Activated naive CD8-positive, alpha-beta T cell treated with anti-CD3 and anti-CD28 coated beads, Interleukin-2, amount 50 U/mL, for 16 hours (primary cell): ENCODE measurements around the gene KRT14.
"Not testable (repeated sequence)": the region's sequence is repeated elsewhere in the genome, so short reads cannot be mapped to it uniquely, and the experiment has no call there.

Experiments used
- DNase-seq: peaks from one replicate; pipeline ENCODE4 v3.0.0-alpha.2; 2020; ENCODE audit warnings: low read depth, low spot score

KRT14 gene

DNA sequence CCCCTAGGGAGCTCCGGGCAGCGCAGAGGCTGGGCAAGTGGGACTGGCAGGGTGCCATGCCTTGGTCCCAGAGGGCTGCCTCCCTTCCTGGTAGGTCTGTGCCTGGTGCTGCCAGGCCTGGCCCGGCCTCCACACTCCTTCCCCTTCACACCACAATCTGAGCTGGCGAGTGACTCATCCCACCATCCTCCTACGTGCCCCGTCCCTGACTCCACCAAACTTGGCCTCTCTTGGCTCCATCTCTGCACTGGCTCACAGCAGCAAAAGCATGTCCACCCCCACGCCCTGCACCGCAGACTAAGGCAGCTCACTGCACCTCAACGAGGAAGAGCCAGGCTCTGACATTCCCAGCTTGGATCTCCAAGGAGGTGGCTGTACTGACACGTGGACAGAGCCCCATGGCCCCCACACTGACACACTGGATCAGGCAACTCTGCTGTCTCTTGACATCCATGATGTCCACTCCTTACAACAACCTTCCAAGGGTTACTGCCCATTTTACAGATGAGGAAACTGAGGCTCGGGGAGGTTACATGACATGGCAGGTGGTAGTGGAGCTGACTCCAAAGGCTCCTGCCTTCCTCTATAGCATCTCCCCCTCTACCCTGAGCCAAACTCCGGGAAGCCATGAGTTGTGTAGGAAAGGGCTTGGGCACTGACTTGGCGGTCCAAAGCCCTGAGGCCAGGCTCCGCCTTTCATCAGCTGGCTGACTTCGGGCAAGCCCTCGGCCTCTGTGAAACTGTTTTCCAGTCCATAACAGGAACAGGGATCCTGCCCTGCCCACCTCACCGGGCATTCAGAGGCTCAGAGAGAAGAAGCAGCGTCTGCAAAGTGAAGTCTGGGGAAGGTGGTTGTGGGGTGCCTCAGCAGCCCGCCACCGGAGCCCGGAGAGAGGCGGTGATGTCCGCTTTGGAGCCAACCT is 38.5 kb downstream of the KRT14 start:
- DNase-seq = peak; percentile 34

DNA sequence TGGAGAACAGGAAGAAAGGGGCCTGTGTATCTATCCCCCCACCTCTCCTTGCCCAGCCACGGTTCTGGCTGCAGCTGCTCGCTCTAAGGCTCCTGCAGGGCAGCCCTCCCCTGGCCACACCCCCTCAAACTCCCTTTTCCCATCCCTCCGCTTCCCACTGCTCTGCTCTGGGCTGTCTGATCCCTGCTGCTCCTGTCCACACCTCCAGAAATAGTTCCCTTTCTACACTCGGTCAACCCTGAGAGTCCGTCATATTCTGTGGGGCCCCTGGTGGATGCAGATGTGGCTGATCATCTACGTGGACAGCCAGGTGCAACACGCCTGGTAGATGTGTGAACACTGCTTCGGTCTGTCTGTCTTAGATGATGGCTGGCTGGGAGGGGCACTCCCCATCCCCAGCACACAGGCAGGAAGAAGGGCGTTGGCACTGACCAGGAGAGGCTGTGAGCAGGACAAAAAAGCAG is 39.3 kb downstream of the KRT14 start:
- no peak for DNase-seq

DNA sequence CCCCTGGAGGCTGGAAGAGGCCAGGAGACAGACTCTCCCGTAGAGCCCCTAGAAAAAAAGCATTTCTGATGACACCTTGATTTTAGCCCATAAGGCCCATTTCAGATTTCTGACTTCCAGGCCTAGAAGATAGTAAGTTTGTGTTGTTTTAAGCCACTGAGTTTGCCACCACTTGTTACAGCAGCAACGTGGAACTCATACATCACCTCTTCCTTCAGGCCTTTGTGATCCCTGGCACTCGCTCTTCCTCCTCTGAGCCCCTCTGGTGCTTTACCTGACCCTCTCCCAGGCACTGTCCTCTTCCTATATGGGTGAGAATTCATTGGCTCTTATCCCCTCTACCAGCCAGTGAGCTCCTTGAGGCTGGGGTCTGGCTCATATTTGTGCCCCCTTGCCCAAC is 39.9 kb downstream of the KRT14 start:
- DNase-seq = no peak

DNA sequence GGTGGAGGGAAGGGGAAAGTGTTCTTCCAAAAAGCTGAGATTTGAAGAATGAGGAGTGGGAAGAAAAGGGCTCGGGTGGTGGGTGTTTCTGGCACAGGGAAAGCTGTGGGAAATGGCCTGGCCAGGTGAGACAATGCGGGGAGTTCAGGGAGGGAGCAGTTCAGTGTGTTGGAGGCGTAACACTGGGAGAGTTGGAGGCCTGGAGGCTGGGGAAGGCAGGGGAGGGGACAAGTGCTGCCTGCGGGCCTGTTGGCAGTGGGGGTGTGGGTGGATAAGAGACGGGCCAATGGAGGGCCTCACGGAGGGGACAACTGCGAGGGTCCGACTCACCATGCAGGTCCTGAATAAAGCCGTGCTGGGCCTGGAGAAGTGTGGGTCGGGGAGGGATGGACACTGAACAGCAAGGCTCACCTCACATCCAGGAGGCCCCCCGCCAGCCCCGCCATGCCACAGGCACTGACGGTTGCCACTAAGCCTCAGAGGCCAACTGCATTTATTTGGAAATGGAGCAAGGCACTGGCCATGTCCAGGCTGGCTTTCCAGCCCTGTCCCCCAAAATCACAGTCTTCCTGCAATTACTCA is 40.8 kb downstream of the KRT14 start:
- DNase-seq = no peak

DNA sequence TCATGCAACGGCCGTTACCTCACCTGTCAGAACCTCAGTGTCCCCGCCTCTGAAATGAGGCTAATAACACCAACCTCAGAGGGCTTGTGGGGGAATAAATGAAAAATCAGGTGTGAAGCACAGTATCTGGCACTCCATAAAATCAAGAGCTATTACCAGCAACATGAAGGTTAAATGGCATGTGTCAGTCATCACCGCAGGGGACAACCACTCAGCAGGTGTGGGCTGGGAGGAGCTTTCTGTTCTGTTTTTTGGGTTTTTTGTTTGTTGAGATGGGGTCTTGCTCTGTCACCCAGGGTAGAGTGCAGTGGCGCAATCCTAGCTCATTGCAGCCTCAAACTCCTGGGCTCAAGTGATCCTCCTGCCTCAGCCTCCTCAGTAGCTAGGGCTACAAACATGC is 41.8 kb downstream of the KRT14 start:
- no peak for DNase-seq

DNA sequence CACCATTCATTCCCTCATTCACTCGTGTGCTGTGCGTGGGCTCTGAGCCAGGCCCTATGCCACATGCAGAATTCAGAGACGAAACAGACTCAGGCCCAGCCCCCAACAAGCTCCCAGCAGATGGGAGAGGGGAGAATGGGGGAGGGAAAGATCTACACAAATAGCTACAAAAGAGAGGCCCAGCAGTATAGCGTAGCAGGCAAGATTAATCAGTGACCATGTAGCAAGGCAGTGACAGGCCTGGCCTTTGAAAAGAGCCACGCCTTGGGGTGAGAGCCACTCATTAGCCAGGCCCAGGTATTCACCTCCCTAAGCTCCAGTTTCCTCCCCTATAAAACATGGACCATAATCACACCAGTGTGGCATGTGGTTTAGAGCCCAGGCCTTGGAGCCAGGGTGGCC is 42.2 kb downstream of the KRT14 start:
- no peak for DNase-seq

DNA sequence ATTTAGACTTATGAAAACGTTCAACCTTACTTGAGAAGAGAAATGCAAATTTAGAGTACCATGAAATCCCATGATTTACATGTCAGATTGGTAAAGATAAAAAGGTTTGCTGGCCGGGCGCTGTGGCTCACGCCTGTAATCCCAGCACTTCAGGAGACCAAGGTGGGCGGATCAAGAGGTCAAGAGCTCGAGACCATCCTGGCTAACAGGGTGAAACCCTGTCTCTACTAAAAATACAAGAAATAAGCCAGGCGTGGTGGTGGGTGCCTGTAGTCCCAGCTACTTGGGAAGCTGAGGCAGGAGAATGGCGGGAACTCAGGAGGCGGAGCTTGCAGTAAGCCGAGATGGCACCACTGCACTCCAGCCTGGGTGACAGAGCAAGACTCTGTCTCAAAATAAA is 43.9 kb downstream of the KRT14 start:
- DNase-seq = not testable (repeated sequence)

DNA sequence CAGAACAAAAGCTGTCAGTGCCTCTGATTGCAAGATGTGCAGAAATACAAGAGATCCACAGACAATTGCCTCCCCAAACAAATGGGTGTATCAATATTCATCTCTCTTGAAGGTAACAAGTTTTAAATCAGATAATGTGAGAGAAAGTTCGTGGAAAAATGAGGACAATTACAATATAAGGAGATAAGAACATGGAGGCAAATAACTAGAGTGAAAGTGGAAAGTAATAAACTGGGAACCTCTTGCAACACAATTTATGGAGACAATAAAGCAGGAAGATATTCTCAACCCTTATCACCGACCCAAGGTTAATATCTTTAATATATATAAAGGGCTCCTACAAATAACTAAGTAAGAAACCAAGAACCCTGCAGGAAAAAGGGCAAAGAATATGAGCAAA is 44.3 kb downstream of the KRT14 start:
- DNase-seq = no peak

DNA sequence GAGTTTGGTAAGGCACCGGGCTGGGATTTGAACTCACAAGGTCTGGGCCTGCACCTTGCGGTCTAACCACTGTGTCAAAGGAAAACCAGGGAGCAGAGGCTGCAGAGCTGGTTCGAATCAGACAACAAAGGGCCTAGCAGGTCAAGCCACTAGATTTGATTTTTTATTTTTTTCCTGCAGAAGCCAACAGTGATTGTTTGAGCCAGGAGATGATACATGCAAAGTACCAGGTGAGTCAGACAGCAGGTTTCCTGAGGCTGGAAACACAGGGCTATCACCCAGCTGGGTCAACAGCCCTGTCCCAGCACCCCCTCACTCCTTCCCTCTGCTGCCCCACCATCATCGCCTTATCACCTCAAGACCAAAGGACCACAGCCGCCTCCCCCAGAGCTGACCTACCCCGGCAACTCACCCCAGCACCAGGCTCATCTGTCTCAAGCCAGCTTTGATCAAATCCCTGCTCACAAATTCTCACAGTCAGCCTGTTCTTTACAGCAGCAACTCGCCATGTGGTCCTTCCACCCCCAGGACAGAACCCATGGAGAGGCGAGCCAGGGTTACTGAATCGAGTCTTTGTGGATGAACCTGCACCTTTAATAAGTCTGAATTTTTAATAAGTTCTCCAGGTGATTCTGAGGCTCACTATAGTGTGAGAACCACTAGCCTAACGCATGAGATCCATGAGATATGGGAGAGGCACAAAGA is 45.6 kb downstream of the KRT14 start:
- no peak for DNase-seq

DNA sequence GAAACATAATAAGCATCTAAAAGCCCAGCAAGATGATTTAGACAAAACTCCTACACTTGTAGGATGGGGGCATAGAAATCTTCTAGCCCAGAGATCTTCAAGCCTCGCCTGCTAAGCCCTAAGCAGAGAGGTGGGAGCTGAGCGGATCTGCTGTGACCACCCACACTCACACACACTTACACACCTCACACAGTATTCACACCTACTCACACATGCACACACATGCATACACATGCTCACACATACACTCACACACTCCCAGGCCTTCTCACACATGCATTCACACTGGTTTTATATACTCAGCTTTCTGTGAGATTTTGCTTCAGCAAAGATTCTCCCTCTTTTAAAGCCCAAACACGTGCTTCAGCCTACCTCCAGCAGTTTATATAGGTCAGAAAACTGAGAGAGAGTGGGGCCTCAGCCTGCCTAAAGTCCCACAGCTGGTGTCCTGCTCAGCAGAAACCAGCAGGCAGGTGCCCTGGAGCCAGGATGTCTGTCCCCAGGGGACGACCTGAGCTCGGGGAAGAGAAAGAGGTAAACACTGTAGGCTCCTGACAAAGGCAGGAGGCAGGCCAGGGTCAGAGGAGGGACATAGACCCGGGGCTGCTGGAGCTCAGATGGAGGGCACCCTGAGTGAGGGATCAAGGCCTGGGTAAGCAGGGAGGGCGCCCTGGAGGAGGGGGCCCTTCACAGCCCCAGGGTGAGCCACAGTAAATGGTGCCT is 46.6 kb downstream of the KRT14 start:
- no peak for DNase-seq

DNA sequence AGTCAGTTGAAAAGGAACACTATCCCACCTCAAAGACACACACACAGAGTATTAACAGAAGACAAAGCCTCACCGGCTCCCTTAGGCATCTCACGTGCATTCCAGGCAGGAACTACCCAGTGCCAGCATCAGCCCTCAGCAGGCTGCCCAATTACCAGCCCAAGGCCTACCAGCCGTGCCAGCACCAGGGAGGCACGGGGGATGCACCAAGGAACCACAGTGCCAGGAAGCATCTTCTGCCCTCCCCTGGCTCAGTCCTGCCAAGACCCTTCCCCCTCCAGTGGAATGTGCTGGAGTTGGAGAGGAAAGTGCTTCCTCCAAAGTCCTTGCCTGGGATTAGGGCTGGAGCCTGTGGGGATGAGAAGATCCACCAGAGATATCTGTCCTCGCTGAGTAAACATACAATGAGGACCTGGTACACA is 47.6 kb downstream of the KRT14 start:
- DNase-seq = no peak

DNA sequence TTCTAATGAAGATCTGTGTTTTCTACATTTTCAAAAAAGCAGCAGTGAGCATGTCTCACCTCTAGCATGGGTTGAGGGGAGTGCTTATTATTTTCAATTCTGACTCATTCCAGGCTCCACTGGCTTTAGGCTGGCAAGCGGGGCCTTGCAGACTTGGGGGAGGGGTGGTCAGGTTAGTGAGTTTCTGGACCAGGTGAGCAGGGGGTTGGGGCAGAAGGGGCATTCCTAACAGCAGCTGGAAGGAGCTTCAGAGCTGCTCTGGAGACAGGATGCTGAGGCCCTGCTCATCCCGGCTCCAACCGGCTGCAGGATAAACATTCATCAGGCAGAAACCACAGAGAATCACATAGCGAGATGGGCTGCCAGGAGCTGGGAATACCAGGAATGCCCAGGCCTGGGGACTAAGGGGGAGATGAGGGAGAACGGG is 48.1 kb downstream of the KRT14 start:
- no peak for DNase-seq

DNA sequence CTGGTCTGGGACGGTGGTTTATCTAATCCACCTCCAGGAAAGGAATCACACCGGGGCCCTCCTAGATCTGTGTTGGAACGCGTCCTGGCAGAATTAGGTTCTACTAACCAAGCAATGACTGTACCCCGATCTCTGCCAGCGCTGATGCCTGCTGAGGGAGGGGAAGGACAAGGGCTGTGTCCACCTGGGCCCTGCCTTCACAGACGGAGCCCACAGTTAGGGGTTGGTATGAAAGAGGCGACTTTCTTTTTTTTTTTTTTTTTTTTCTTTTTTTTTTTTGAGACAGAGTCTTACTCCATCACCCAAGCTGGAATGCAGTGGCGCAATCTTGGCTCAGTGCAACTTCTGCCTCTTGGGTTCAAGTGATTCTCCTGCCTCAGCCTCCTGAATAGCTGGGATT is 48.7 kb downstream of the KRT14 start:
- no peak for DNase-seq

DNA sequence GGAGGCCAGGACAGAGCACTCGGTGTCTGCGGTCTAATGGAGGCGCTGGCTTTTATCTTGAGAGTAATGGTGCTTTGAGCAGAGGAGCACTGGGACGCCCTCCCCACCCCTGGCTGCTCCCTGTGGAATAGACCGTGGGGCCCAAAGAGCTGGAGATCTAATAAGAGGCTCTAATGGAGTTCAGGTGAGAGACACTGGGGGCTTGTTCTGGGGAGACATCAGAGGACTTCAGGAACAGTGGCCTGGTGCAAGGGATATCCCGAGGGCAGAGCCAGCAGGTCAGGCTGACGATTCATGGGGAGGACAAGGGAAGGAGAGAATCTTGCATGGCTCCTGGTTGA is 49.1 kb downstream of the KRT14 start:
- no peak for DNase-seq

DNA sequence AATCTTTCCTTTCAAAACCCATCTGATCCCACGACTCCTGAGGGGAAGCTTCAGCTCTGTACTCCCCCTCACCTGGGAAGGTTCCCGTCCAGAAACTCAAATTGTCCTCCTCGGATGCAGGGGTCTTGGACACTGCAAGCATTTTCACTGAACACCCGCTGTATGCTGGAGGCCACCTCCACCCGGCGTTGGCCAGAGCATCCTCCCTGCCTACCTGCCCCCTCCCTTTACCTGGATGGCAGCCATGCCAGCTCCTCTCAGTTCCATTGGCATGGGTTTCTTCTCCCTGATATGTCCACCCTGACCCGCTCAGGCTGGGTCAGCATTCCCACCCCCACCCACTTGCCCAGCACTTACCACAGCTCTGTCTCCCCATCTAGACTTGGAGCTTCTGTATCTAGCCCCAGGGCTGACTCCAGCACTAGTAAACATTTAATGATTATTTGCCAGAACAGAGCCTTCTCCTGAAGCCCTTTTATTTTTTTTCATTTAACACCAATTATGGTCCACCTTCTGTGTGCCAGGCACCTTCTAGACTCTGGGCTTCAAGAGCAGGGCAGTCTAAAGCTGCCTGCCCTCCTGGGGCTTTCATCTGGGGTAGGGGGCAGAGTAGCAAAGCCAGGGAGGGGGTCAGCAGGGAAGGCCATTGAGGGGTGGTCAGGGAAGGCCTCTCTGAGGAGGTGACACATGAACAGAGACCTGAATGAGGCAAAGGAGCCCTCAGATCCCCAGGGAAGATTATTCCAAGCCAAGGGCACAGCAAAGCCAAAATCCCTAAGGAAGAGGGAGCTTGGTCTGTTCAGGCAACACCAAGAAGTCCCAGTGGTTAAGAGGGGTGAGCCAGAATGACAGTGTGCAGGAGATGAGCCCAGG is 49.7 kb downstream of the KRT14 start:
- DNase-seq = no peak

DNA sequence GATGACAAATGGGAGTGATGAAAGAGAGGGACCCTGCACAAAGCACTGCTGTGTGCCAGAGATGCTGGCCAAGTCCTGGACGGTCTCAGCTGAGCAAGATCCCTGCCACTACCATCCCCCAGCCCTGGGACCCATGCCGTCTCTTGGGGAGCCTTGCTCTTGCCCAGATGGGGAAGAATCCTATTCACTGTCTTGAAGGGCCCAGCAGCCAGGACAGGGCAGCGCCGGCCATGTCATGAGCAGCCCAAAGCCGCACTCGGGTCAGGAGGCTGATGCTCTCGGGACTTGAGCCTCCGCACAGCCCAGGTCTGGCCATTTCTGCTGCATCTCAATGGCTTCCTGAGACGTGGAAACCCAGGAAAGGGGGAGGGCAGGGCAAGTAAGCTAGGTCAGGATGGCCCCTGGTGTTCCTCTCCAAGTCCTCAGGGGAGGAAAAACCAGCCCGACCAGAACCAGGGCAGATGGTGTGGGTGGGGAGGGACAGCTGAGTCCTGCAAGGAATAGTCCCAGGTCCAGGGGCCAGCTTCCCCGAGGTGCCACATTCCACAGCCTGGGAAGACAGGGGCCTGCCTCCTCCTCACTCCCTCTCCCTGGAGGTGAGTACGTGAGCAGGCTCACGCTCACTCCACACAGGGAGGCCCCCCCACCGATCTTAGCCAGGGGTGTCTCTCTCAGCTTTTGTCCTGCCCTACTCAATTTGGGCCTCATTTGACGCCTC is 50.8 kb downstream of the KRT14 start:
- DNase-seq = no peak

DNA sequence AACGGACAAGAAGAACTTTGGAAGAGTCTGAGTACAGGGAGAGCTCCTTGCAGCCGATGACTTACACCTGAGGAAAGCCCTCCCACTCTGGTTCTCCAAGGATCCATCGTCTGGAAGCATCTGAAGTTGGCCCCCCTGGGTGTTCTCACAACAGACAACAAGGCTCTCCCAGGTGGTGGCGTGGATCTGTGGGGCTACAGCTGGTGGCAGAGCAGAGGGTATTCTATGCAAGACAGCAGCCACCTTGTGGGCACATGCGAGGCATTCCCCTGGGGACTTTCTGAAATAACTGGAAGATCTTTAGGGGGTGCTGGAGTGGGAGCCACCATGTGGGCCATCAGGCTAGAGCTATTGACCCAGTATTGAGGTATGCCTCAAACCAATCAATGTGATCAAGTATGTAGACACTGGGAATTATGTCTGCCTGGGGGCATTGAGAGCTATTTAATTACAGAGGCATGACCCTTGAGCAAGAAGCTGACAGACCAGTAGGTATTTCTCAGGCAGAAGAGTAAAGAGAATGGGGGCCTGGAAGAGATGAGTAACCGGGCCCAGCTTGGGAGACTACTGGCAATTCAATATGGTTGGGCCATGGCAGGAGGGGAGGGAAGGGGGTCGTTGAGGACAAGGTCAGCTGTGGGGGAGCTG is 51.7 kb downstream of the KRT14 start:
- no peak for DNase-seq

DNA sequence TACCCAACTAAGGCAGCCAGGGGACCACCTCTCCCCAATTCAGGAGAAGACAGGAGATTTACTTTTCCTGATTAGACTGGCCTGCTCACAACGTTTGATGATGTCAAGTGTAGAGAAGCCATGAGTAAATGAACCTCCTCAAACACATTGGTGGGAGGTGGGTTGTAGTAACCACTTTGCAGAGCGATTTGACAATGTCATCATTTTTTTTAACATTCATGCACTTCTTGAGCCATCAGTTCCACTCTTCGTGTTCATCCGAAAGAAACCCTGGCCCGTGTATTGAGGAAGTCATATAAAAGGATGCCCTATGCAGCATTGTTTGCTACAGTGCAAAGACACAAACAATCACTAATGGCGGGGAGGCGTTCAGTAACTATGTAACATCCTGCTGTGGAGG is 53.1 kb downstream of the KRT14 start:
- DNase-seq = no peak

DNA sequence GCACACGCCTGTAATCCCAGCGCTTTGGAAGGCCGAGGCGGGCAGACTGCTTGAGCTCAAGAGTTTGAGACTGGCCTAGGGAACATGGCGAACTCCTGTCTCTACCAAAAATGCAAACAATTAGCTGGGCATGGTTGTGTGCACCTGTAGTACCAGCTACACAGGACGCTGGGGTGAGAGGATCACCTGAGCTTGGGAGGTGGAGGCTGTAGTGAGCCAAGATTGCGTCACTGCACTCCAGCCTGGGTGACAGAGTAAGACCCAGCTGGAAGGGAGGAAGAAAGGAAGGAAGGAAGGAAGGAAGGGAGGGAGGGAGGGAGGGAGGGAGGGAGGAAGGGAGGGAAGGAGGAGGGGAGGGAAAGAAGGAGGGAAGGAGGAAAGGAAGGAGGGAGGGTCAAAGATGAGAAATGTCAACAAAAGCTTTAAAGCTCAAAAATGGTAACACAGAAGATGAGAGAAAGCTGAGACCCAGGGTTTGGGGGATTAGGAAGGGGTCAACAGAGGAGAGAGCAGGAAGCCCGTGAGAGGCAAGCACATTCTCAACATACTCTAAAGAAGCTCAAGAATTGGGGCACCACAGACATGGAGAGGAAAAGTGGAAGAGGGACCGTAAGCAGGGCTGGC is 53.6 kb downstream of the KRT14 start:
- DNase-seq = no peak
